K562 (cell line): ENCODE data around the gene ABCD3.

ENCODE experiments used
- ARHGAP35 ChIP-seq: fragments of 450-650 bp; IDR thresholded peaks from 2 replicates; pipeline ENCODE4 v1.6.1; 2018; ENCODE audit not compliant: partially characterized antibody
- CTCF ChIP-seq, 3 experiments: IDR thresholded peaks in 2 of 3; conservative IDR thresholded peaks in 1 of 3; 2 replicates each; pipeline ENCODE4 v1.5.1; 2011 to 2012; ENCODE audit warnings: low read length in 3 of 3, mild to moderate bottlenecking in 3 of 3, control low read depth in 2 of 3, improper control_type of control experiment in 1 of 3, inconsistent platforms in 1 of 3, low read depth in 1 of 3, mixed read lengths in 1 of 3, moderate library complexity in 1 of 3; ENCODE audit not compliant: insufficient read depth in 2 of 3
- EP300 ChIP-seq: IDR thresholded peaks from 2 replicates; pipeline ENCODE4 v1.6.1; 2012; ENCODE audit warnings: low read length, improper control_type of control experiment
- MEF2A ChIP-seq: IDR thresholded peaks from 2 replicates; pipeline ENCODE4 v1.6.1; 2011; ENCODE audit warnings: low read depth, mild to moderate bottlenecking, low read length, moderate library complexity; ENCODE audit not compliant: control insufficient read depth
- NEUROD1 ChIP-seq: fragments of 150-350 bp; IDR thresholded peaks from 2 replicates; pipeline ENCODE4 v1.6.1; 2014; ENCODE audit warnings: borderline replicate concordance, low read length, low read depth; ENCODE audit not compliant: partially characterized antibody
- NFIC ChIP-seq: fragments of 450-650 bp; IDR thresholded peaks from 2 replicates; pipeline ENCODE4 v1.6.1; 2017; ENCODE audit warnings: mild to moderate bottlenecking, inconsistent platforms
- POLR2AphosphoS5 ChIP-seq: IDR thresholded peaks from 2 replicates; pipeline ENCODE4 v1.6.1; 2011; ENCODE audit warnings: mild to moderate bottlenecking, low read depth, low read length, moderate library complexity; ENCODE audit not compliant: control insufficient read depth, insufficient read depth
- SMAD1 ChIP-seq: fragments of 150-350 bp; IDR thresholded peaks from 2 replicates; pipeline ENCODE4 v1.6.1; 2014; ENCODE audit warnings: low read length, low read depth; ENCODE audit not compliant: partially characterized antibody
- TARDBP ChIP-seq: fragments of 450-650 bp; IDR thresholded peaks from 2 replicates; pipeline ENCODE4 v1.6.1; 2016
- ZFX ChIP-seq: sonication (generic); formaldehyde crosslinking; IDR thresholded peaks from 2 replicates; pipeline ENCODE4 v1.8.0; 2022; ENCODE audit warnings: mild to moderate bottlenecking, missing genetic modification reagents, moderate library complexity
- ZNF146 ChIP-seq: IDR thresholded peaks from one replicate; pipeline ENCODE4 v1.6.1; 2018; ENCODE audit warnings: missing compliant biosample characterization; ENCODE audit not compliant: unreplicated experiment
- ZNF217 ChIP-seq: sonication (generic); formaldehyde crosslinking; IDR thresholded peaks from 2 replicates; pipeline ENCODE4 v1.8.0; 2022; ENCODE audit warnings: mild to moderate bottlenecking, missing genetic modification reagents
- ZNF354B ChIP-seq: fragments of 250-450 bp; sonication (Bioruptor Pico); IDR thresholded peaks from 2 replicates; pipeline ENCODE4 v1.4.0; 2020
- ZNF75A ChIP-seq: fragments of 450-650 bp; formaldehyde crosslinking; IDR thresholded peaks from 2 replicates; pipeline ENCODE4 v1.4.0; 2020; ENCODE audit warnings: mild to moderate bottlenecking

- TF ChIP-seq MEF2A = no peak
- TF ChIP-seq CTCF (IDR thresholded peaks at IDR 0.05 in 2 of 3, conservative IDR thresholded peaks at IDR 0.05 in 1 of 3; ENCODE audit: insufficient read depth in 2 of 3, low read depth in 1 of 3, low read length in 3 of 3) = no peak
- TF ChIP-seq EP300 = no peak
- no peak for TF ChIP-seq ZFX
- TF ChIP-seq ZNF217 (CRISPR knock-in tag) = no peak
- TF ChIP-seq NFIC = no peak
- no peak for TF ChIP-seq POLR2AphosphoS5
- TF ChIP-seq NEUROD1 = no peak
- no peak for TF ChIP-seq ZNF75A (CRISPR knock-in tag)
- no peak for TF ChIP-seq SMAD1
- no peak for TF ChIP-seq ARHGAP35
- no peak for TF ChIP-seq ZNF354B
- no peak for TF ChIP-seq TARDBP
- no peak for TF ChIP-seq ZNF146 (CRISPR knock-in tag)
Observed at GRCh38 chr1:94552071-94552586, 133.9 kb downstream of the ABCD3 start.
